ENCODE results near the gene AOC2.
A peak's percentile ranks its signal among the peaks of the same experiment; 100 is the strongest.

The AOC2 gene

GRCh38 chr17:42841975-42842685 is 2.2 kb upstream of the AOC2 start:
- no peaks in the 10 kb centered on the region for H3K9me3 ChIP-seq (ENCODE audit: insufficient read depth, low read length)
- H4K20me1 ChIP-seq (ENCODE audit: insufficient read depth, low read length), result no peaks in the 10 kb centered on the region; the same call in 1 of the 2 replicates
- H3K27me3 ChIP-seq (ENCODE audit: low read depth, low read length), result no peaks in the 10 kb centered on the region
- no peak overlapping the region for H3K27ac ChIP-seq (ENCODE audit: low read length)
- no peaks in the 10 kb centered on the region for H3K4me1 ChIP-seq (ENCODE audit: low read length)
- TF ChIP-seq EZH2phosphoT487 (IDR thresholded peaks at IDR 0.05; ENCODE audit: low read depth), result no peak
- TF ChIP-seq CTCF (IDR thresholded peaks at IDR 0.05; ENCODE audit: low read depth, low read length), result no peak
- no peak overlapping the region for H3K9ac ChIP-seq (ENCODE audit: low read length)
- peaks cover 66% of the 10 kb centered on the region for H3K36me3 ChIP-seq (replicated peaks; ENCODE audit: low read depth, low read length)
- no peak overlapping the region for H2AFZ ChIP-seq (ENCODE audit: low read depth, low read length)
- H3K4me2 ChIP-seq (ENCODE audit: low read length), result no peak overlapping the region
- peaks cover 7% of the 10 kb centered on the region for H3K79me2 ChIP-seq (ENCODE audit: low read length)
- no peak overlapping the region for H3K4me3 ChIP-seq (ENCODE audit: low read length)

- H3K4me2 ChIP-seq (ENCODE audit: low read length), result no peak overlapping the region
- H3K9me3 ChIP-seq (ENCODE audit: insufficient read depth, low read length), result no peaks in the 10 kb centered on the region
- H3K27me3 ChIP-seq (ENCODE audit: low read depth, low read length), result no peaks in the 10 kb centered on the region
- no peak overlapping the region for H3K27ac ChIP-seq (ENCODE audit: low read length)
- no peaks in the 10 kb centered on the region for H3K4me1 ChIP-seq (ENCODE audit: low read length)
- peaks cover 58% of the 10 kb centered on the region for H3K36me3 ChIP-seq (replicated peaks; ENCODE audit: low read depth, low read length)
- H4K20me1 ChIP-seq (ENCODE audit: insufficient read depth, low read length), result no peaks in the 10 kb centered on the region
- H3K4me3 ChIP-seq (ENCODE audit: low read length), result no peak overlapping the region
- TF ChIP-seq EZH2phosphoT487 (IDR thresholded peaks at IDR 0.05; ENCODE audit: low read depth), result no peak
- peak; percentile 69 for TF ChIP-seq CTCF (IDR thresholded peaks at IDR 0.05; ENCODE audit: low read depth, low read length)
- H2AFZ ChIP-seq (ENCODE audit: low read depth, low read length), result no peak overlapping the region
- no peak overlapping the region for H3K9ac ChIP-seq (ENCODE audit: low read length)
- H3K79me2 ChIP-seq (ENCODE audit: low read length), result no peaks in the 10 kb centered on the region
Observed at GRCh38 chr17:42843358-42843934, 934 bp upstream of the AOC2 start.

GRCh38 chr17:42844761-42845555 is 578 bp downstream of the AOC2 start:
- Histone ChIP-seq H3K4me1 (ENCODE audit: low read length) (no peaks in the 10 kb centered on the region), H3K9me3 (ENCODE audit: insufficient read depth, low read length) (no peaks in the 10 kb centered on the region), H3K4me2 (ENCODE audit: low read length) (no peak overlapping the region), H2AFZ (ENCODE audit: low read depth, low read length) (no peak overlapping the region), H3K9ac (ENCODE audit: low read length) (no peak overlapping the region), H3K27me3 (ENCODE audit: low read depth, low read length) (no peaks in the 10 kb centered on the region), H3K27ac (ENCODE audit: low read length) (no peak overlapping the region), H3K36me3 (replicated peaks; ENCODE audit: low read depth, low read length) (peaks cover 48% of the 10 kb centered on the region), H3K79me2 (ENCODE audit: low read length) (no peaks in the 10 kb centered on the region), H3K4me3 (ENCODE audit: low read length) (no peak overlapping the region), H4K20me1 (ENCODE audit: insufficient read depth, low read length) (no peaks in the 10 kb centered on the region)
- TF ChIP-seq CTCF (IDR thresholded peaks at IDR 0.05; ENCODE audit: low read depth, low read length) (no peak), EZH2phosphoT487 (IDR thresholded peaks at IDR 0.05; ENCODE audit: low read depth) (no peak)

- Histone ChIP-seq H3K4me3 (ENCODE audit: low read length) (no peak overlapping the region), H2AFZ (ENCODE audit: low read depth, low read length) (no peak overlapping the region), H3K27ac (ENCODE audit: low read length) (no peak overlapping the region), H3K27me3 (ENCODE audit: low read depth, low read length) (no peaks in the 10 kb centered on the region), H3K4me2 (ENCODE audit: low read length) (no peak overlapping the region), H3K9ac (ENCODE audit: low read length) (no peak overlapping the region), H3K9me3 (ENCODE audit: insufficient read depth, low read length) (no peaks in the 10 kb centered on the region), H3K36me3 (replicated peaks; ENCODE audit: low read depth, low read length) (peaks cover 46% of the 10 kb centered on the region), H4K20me1 (ENCODE audit: insufficient read depth, low read length) (no peaks in the 10 kb centered on the region), H3K79me2 (ENCODE audit: low read length) (no peaks in the 10 kb centered on the region), H3K4me1 (ENCODE audit: low read length) (no peaks in the 10 kb centered on the region)
- TF ChIP-seq CTCF (IDR thresholded peaks at IDR 0.05; ENCODE audit: low read depth, low read length) (no peak), EZH2phosphoT487 (IDR thresholded peaks at IDR 0.05; ENCODE audit: low read depth) (no peak)
Observed at GRCh38 chr17:42845556-42845917, 1.2 kb downstream of the AOC2 start.
